Kasumi-1 (cell line): ENCODE results near the gene FAM227A.

ENCODE experiments used
- DNase-seq, 2 experiments: peaks; one replicate each; lab custom pipeline; 2025; lab: John Stamatoyannopoulos, UW

Gene FAM227A

DNA sequence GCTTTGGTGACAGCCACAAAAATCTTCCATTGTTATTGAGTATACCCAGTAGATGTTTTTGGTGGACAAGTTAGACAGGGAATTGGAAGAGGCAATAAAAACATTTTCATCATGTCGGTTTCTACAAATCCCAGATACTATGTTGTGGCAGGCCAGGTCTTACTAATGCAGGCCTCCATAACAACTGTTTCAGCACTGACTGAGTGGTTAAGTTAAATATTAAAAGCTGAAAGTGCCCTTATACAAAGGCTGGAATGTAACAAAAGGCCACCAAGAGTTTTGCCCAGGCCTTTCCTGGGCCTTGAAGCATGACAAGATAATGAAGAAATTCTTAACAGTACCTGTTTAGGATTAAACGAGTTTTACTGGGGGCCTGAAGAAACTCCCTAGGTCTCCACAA lies 115.5 kb downstream of the FAM227A start:
- DNase-seq = no peak

GRCh38 chr22:38531251-38531938 lies 124.8 kb downstream of the FAM227A start:
- peak; percentile 82 to 91 for DNase-seq
